ENCODE results near the gene PIP5K1A. TPM values are rescaled to one million over a fixed set of nuclear protein-coding genes. Genes with fewer than 3 reads are reported as not detected.

Gene PIP5K1A
- total RNA-seq, 1 donor from 2014 or later: 80.3 TPM

GRCh38 chr1:151210830-151211229 is 12.5 kb downstream of the PIP5K1A start:
- peaks cover 0 to 27% of the 10 kb centered on the region in 2 donors for H3K36me3 ChIP-seq
- TF ChIP-seq POLR2A (IDR thresholded peaks at IDR 0.05) (no peak), POLR2AphosphoS5 (IDR thresholded peaks at IDR 0.05; ENCODE audit: insufficient read depth in 1 of 2, low read depth in 1 of 2) (no peak)
- TF ChIP-seq, protein P1, sequence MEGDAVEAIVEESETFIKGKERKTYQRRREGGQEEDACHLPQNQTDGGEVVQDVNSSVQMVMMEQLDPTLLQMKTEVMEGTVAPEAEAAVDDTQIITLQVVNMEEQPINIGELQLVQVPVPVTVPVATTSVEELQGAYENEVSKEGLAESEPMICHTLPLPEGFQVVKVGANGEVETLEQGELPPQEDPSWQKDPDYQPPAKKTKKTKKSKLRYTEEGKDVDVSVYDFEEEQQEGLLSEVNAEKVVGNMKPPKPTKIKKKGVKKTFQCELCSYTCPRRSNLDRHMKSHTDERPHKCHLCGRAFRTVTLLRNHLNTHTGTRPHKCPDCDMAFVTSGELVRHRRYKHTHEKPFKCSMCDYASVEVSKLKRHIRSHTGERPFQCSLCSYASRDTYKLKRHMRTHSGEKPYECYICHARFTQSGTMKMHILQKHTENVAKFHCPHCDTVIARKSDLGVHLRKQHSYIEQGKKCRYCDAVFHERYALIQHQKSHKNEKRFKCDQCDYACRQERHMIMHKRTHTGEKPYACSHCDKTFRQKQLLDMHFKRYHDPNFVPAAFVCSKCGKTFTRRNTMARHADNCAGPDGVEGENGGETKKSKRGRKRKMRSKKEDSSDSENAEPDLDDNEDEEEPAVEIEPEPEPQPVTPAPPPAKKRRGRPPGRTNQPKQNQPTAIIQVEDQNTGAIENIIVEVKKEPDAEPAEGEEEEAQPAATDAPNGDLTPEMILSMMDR (IDR thresholded peaks at IDR 0.05): no peak
- peaks cover 22% of the 10 kb centered on the region for H3K4me1 ChIP-seq
- intact Hi-C loops (cut with DNase I): no loop called here
- no peak for DNase-seq (ENCODE audit: extremely low spot score in 2 of 2)
- no peaks in the 10 kb centered on the region for H3K27me3 ChIP-seq
- H3K9me3 ChIP-seq: no peaks in the 10 kb centered on the region
- no peak overlapping the region for H3K4me3 ChIP-seq
- H3K27ac ChIP-seq: no peak overlapping the region

DNA sequence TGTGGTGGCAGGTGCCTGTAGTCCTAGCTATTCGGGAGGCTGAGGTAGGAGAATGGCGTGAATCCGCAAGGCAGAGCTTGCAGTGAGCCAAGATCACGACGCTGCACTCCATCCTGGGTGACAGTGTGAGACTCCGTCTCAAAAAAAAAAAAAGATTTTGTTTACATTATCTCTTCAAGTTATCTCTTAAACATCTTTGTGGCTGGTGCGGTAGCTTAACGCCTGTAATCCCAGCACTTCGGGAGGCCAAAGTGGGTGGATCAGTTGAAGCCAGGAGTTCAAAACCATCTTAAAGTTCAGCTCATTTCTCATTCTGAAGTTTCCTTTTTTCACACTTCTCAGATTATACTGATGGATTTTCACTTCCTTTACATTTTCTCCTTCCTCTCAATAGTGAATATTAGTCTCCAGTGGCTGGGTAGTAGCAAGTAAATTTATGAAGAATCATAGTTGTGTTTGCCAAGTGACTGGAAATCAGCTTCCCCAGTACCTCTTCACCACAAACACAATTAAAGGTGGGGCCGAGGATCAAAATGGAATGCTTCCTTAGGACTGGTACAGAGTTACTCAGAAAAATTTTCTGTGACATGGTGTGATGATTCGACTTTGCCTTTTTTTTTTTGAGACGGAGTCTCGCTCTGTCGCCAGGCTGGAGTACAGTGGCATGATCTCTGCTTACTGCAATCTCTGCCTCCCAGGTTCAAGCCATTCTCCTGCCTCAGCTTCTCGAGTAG is 13.8 kb downstream of the PIP5K1A start:
- no peak for DNase-seq (ENCODE audit: extremely low spot score in 2 of 2)
- Histone ChIP-seq H3K27ac (no peak overlapping the region), H3K27me3 (no peaks in the 10 kb centered on the region), H3K4me1 (peaks cover 20% of the 10 kb centered on the region), H3K4me3 (no peak overlapping the region), H3K36me3 (peaks cover 0 to 15% of the 10 kb centered on the region in 2 donors), H3K9me3 (no peaks in the 10 kb centered on the region)
- TF ChIP-seq POLR2AphosphoS5 (IDR thresholded peaks at IDR 0.05; ENCODE audit: insufficient read depth in 1 of 2, low read depth in 1 of 2) (no peak), POLR2A (IDR thresholded peaks at IDR 0.05) (no peak)
- TF ChIP-seq, protein P1 (IDR thresholded peaks at IDR 0.05): no peak
- intact Hi-C loops (cut with DNase I): no loop called here

- H3K4me1 ChIP-seq: peaks cover 20% of the 10 kb centered on the region
- TF ChIP-seq POLR2AphosphoS5 (IDR thresholded peaks at IDR 0.05; ENCODE audit: insufficient read depth in 1 of 2, low read depth in 1 of 2) (no peak), POLR2A (IDR thresholded peaks at IDR 0.05) (no peak)
- TF ChIP-seq, protein P1 (IDR thresholded peaks at IDR 0.05): no peak
- no peak for DNase-seq (ENCODE audit: extremely low spot score in 2 of 2)
- no peak overlapping the region for H3K4me3 ChIP-seq
- peaks cover 0 to 5% of the 10 kb centered on the region in 2 donors for H3K36me3 ChIP-seq
- no peak overlapping the region for H3K27ac ChIP-seq
- H3K27me3 ChIP-seq: no peaks in the 10 kb centered on the region
- H3K9me3 ChIP-seq: no peaks in the 10 kb centered on the region
- intact Hi-C loops (cut with DNase I): no loop called here
Observed at GRCh38 chr1:151213560-151213959, 15.2 kb downstream of the PIP5K1A start.

DNA sequence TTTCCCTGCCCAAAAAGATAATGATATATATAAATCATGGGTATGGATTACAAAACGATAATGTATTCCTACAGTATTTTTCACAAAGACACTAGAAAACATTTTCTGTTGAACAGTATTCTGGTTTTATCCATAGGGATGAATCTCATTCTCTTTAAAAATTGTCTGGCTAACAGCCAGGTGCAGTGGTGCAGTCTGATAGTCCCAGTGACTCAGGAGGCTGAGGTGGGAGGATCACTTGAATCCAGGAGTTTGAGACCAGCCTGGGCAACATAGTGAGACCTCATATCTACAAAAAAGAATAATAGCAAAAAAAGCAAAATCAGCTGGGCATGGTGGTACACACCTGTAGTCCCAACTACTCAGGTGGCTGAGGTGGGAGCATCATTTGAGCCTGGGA is 23.3 kb downstream of the PIP5K1A start:
- no peak for TF ChIP-seq POLR2A (IDR thresholded peaks at IDR 0.05)
- TF ChIP-seq, protein P1 (IDR thresholded peaks at IDR 0.05): no peak
- Histone ChIP-seq H3K27ac (no peak overlapping the region), H3K27me3 (no peaks in the 10 kb centered on the region), H3K4me3 (no peak overlapping the region), H3K9me3 (no peaks in the 10 kb centered on the region), H3K36me3 (peaks cover 0 to 5% of the 10 kb centered on the region in 2 donors), H3K4me1 (no peaks in the 10 kb centered on the region)
- intact Hi-C loops (cut with DNase I): no loop called here
- no peak for DNase-seq (ENCODE audit: extremely low spot score in 2 of 2)

DNA sequence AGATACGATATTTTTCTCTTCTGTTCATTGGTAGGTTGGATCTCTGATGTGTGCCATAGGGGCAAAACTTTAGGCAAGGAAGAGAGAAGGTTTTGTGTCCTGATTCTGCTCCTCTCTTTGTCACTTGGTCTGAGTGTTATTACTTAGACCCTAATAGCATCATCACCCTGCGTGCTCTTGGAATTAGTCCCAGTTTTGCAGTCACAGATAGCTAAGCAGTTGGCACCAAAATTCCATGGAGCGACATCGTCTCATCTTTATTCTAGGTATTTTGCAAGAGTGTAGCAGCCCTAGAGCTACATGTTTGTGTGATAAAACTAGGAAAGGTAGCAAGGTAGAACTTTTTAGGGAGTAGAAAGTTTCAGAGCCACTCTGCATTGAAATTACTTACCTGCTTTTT is 23.8 kb downstream of the PIP5K1A start:
- Histone ChIP-seq H3K27ac (no peak overlapping the region), H3K4me1 (no peaks in the 10 kb centered on the region), H3K36me3 (peaks cover 0 to 6% of the 10 kb centered on the region in 2 donors), H3K9me3 (no peaks in the 10 kb centered on the region), H3K4me3 (no peak overlapping the region), H3K27me3 (no peaks in the 10 kb centered on the region)
- DNase-seq (ENCODE audit: extremely low spot score in 2 of 2): no peak
- TF ChIP-seq, protein P1 (IDR thresholded peaks at IDR 0.05): no peak
- TF ChIP-seq POLR2A (IDR thresholded peaks at IDR 0.05): no peak
- TF ChIP-seq POLR2AphosphoS5 (IDR thresholded peaks at IDR 0.05; ENCODE audit: insufficient read depth in 1 of 2, low read depth in 1 of 2): no peak
- intact Hi-C loops (cut with DNase I): no loop called here

All from vagina (tissue), 2 donors.